Peyer's patch (tissue), 4 donors: ENCODE data around the gene BAG5.

Experiments
- CTCF ChIP-seq, 6 experiments: fragments of 450-650 bp in 4 of 6; fragments of 200-600 bp in 2 of 6; sonication (generic) in 1 of 6; IDR thresholded peaks; one replicate each; pipeline ENCODE4 v1.5.1; 2017 to 2019; ENCODE audit warnings: antibody characterized with exemption in 6 of 6, mild to moderate bottlenecking in 3 of 6, moderate library complexity in 1 of 6
- POLR2A ChIP-seq, 2 donors: fragments of 450-650 bp; IDR thresholded peaks; one replicate each; pipeline ENCODE4 v1.5.1; 2017; ENCODE audit warnings: antibody characterized with exemption in 2 of 2, mild to moderate bottlenecking in 2 of 2, moderate library complexity in 2 of 2

DNA sequence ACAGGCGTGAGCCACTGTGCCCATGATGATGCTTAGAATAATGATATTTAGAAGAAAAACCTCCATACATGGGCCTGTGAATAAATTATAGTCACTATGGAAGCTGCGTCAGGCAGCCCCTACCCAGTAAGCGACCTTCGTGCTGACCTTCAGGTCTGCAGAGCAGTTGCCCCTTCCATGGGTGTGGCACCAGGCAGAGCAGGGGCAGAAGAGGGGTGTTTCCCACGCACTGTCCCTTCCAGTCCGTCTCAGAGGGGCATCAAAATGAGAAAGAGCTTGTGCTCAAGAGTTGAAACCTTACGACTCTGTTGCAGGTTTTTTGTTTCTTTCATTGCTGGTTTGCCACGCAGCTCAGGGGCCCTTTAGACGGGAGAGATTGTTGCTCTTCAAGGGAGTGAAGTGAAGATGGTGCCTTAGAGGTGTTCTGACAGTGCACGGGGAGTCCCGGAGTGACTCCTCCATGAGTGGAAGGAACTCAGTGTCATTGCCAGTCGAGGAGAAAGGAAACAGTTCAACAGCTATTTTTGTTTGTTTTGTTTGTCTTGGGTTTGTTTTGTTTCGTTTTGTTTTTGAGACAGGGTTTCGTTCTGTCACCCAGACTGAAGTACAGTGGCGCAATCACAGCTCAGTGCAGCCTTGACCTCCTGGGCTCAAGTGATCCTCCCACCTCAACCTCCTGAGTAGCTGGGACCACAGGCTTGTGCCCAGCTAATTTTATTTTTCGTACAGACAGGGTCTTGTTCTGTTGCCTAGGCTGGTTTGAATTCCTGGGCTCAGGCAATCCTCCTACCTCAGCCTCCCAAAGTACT lies 53.7 kb downstream of the BAG5 start:
- TF ChIP-seq POLR2A (IDR thresholded peaks at IDR 0.05) (no peak), CTCF (IDR thresholded peaks at IDR 0.05) (no peak)
